Muscle of arm (tissue), 14 donors: ENCODE data around the gene TFDP1. TPM values are rescaled to one million over a fixed set of nuclear protein-coding genes. Genes with fewer than 3 reads are reported as not detected.

Experiments
- DNase-seq: peaks from one replicate; pipeline ENCODE4 v3.0.0-alpha.2; 2013
- long read RNA-seq, 11 donors: transcript quantifications; one replicate each; lab custom pipeline, GENCODE V29; 2026
- polyA plus RNA-seq, 12 donors: library from polyadenylated mRNA; unstranded; fragments of 120-200 nt; gene quantifications; one replicate each; pipeline ENCODE4 v1.2.1, GENCODE V29; 2013; ENCODE audit not compliant: insufficient read length in 12 of 12

The TFDP1 gene, protein sequence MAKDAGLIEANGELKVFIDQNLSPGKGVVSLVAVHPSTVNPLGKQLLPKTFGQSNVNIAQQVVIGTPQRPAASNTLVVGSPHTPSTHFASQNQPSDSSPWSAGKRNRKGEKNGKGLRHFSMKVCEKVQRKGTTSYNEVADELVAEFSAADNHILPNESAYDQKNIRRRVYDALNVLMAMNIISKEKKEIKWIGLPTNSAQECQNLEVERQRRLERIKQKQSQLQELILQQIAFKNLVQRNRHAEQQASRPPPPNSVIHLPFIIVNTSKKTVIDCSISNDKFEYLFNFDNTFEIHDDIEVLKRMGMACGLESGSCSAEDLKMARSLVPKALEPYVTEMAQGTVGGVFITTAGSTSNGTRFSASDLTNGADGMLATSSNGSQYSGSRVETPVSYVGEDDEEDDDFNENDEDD
- polyA plus RNA-seq = 10 to 100 TPM in 11 of 12 donors, not detected in 1; 46.7 to 69.4 (median 59.0) TPM
- long read RNA-seq, donor 1, transcript TFDP1-201 (12 exons, 2,648 nt) = major isoform, 8 of 68 reads
- long read RNA-seq, donor 1, partial matches to known transcripts = 60 of 68 reads
- long read RNA-seq, donor 1, other reads (novel, unspliced or antisense) = 0 of 68 reads
- long read RNA-seq, donor 2, transcript TFDP1-201 (12 exons, 2,648 nt) = major isoform, 5 of 9 reads
- long read RNA-seq, donor 2, partial matches to known transcripts = 0 of 9 reads
- long read RNA-seq, donor 2, other reads (novel, unspliced or antisense) = 0 of 9 reads
- long read RNA-seq, donor 3, partial matches to known transcripts = 0 of 2 reads
- long read RNA-seq, donor 3, other reads (novel, unspliced or antisense) = 0 of 2 reads
- long read RNA-seq, donor 4, partial matches to known transcripts = 16 of 18 reads
- long read RNA-seq, donor 4, other reads (novel, unspliced or antisense) = 0 of 18 reads
- long read RNA-seq, donor 5, transcript TFDP1-201 (12 exons, 2,648 nt) = major isoform, 8 of 8 reads
- long read RNA-seq, donor 5, partial matches to known transcripts = 0 of 8 reads
- long read RNA-seq, donor 5, other reads (novel, unspliced or antisense) = 0 of 8 reads
- long read RNA-seq, donor 6, partial matches to known transcripts = 0 of 3 reads
- long read RNA-seq, donor 6, other reads (novel, unspliced or antisense) = 0 of 3 reads
- long read RNA-seq, donor 7, partial matches to known transcripts = 0 of 2 reads
- long read RNA-seq, donor 7, other reads (novel, unspliced or antisense) = 0 of 2 reads
- long read RNA-seq, donor 8, transcript TFDP1-201 (12 exons, 2,648 nt) = major isoform, 5 of 23 reads
- long read RNA-seq, donor 8, partial matches to known transcripts = 17 of 23 reads
- long read RNA-seq, donor 8, other reads (novel, unspliced or antisense) = 0 of 23 reads
- long read RNA-seq, donor 9, partial matches to known transcripts = 0 of 2 reads
- long read RNA-seq, donor 9, other reads (novel, unspliced or antisense) = 0 of 2 reads
- long read RNA-seq, donor 10, partial matches to known transcripts = 13 of 17 reads
- long read RNA-seq, donor 10, other reads (novel, unspliced or antisense) = 0 of 17 reads
- long read RNA-seq, donor 11, transcript TFDP1-201 (12 exons, 2,648 nt) = major isoform, 6 of 6 reads
- long read RNA-seq, donor 11, partial matches to known transcripts = 0 of 6 reads
- long read RNA-seq, donor 11, other reads (novel, unspliced or antisense) = 0 of 6 reads

- peak; percentile 86 for DNase-seq
These were observed at the start of gene TFDP1 for GRCh38 chr13:113584205-113584869. TSS of gene TFDP1 (plus strand) at chr13:113584753. CDS start at chr13:113585838, 1,085 bp downstream.

- DNase-seq = no peak
These were observed 49.2 kb upstream of the TFDP1 start for GRCh38 chr13:113535381-113535781.

- DNase-seq = no peak
These were observed 48.0 kb upstream of the TFDP1 start for GRCh38 chr13:113536461-113537110.

- no peak for DNase-seq
These were observed 47.3 kb upstream of the TFDP1 start for GRCh38 chr13:113537205-113537604.

- no peak for DNase-seq
These were observed 46.5 kb upstream of the TFDP1 start for GRCh38 chr13:113537909-113538688.

DNA sequence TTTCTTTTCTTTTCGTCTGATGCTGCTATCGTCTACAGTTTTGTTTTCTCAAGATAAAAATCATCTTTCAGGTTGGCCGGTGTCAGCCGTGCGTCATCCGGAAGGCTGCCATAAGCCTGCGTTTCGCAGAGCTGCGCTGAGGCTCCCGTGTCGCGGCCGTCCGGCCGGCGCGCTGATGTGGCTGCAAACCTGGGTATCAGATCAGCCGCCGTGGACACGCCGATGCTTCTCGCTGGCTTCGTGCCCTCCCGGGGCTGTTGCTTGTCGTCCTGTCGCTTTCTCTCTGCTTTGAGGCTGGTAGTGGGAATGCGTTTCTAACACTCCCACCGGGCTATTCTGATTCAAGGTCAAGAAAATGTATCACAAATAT, 45.9 kb upstream of the TFDP1 start:
- DNase-seq = no peak

DNA sequence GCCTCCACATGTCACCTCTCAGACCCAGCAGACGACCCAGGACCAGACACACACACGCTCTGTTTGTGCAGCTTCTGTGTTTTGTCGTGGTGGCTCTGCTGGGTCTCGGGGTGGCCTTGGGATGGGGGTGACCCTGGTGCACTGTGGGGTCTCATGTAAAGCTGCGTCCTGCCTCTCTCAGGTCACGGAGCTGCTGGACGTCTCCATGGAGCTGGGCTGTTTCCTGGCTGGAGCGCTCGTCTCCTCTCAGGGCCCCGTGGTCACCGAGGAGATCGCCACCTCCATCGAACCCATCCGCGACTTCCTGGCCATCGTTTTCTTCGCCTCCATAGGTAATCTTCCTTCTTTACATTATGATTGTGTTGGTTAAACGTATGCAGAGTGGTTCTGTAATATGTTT, 45.4 kb upstream of the TFDP1 start:
- no peak for DNase-seq

DNA sequence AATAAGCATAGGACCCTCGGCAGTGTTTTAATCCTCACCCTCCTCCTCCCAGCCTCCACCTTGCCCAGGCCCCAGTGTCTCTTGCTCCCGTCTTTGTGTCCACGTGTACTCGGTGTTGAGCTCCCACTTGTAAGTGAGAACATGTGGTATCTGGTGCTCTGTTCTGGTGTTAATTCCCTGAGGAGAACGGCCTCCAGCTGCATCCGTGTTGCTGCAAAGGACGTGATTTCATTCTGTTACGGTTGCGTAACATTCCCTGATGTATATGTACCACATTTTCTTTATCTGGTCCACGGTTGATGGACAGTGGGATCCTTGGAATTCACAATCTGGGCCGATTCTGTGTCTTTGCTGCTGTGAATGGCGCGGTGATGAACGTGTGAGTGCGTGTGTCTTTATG, 44.7 kb upstream of the TFDP1 start:
- DNase-seq = no peak

DNA sequence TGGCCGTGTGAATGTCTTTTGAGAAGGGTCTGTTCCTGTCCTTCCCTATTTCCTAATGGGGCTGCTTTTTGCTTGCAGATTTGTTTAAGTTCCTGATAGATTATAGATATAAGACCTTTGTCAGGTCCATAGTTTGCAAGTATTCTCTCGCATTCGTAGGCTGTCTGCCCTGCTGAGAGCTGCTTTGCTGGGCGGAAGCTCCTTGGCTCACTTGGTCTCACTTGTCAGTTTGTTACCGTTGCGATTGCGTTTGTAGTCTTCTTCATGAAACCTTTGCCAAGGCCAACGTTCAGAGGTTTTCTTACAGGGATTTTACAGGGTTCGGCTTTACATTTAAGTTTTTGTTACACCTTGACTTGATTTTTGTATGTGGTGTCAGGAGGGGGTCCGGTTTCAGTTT, 44.0 kb upstream of the TFDP1 start:
- DNase-seq = no peak

GRCh38 chr13:113542751-113543424, 41.7 kb upstream of the TFDP1 start:
- no peak for DNase-seq

- DNase-seq = no peak
These were observed 40.3 kb upstream of the TFDP1 start for GRCh38 chr13:113544071-113544891.

GRCh38 chr13:113544896-113545295, 39.7 kb upstream of the TFDP1 start:
- no peak for DNase-seq

GRCh38 chr13:113545455-113545930, 39.1 kb upstream of the TFDP1 start:
- peak; percentile 38 for DNase-seq

- DNase-seq = no peak
These were observed 38.5 kb upstream of the TFDP1 start for GRCh38 chr13:113545931-113546516.

- peak; percentile 43 for DNase-seq
These were observed 37.8 kb upstream of the TFDP1 start for GRCh38 chr13:113546571-113547237.

DNA sequence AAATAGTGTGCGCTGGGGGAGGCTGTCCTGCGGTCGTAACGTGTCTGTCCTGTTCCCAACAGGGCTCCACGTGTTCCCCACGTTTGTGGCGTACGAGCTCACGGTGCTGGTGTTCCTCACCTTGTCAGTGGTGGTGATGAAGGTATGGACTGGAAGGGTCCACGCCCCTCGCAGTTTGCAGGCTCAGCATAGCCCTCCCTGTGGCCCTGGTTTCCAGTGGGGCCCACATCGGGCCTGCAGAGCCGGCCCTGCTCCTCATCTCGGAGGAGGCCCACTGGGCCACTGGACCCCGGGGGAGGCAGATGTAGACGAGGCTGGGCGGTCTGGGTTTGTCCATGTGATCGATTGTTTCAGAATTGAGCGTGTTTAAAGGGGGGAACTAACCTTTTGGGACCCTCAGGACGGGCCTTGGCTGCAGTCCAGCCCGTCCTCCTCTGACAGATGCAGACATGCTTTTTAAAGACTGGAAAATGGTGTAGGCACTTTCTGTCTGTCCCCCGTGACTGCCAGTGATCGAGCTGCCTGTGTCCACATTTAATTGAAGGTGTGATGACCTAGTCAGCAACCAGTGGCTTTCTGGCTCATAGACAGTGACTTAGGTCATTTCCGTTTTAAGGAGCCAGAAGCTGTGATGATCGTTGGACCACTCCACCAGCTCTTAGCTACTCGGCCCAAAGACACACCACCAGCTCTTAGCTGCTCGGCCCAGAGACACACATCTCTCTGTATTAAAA, 37.1 kb upstream of the TFDP1 start:
- peak; percentile 59 for DNase-seq
